ENCODE results near the gene DLL4. TPM values are rescaled to one million over a fixed set of nuclear protein-coding genes. Genes with fewer than 3 reads are reported as not detected.

Gene DLL4
- total and polyA plus RNA-seq, 10 donors = 1.2 to 26.3 (median 10.2) TPM

- intact Hi-C loops (cut with DNase I; ENCODE audit: low total_unique reads) = no loop called here
- TF ChIP-seq CTCF (IDR thresholded peaks at IDR 0.05 in 8 of 11, conservative IDR thresholded peaks at IDR 0.05 in 3 of 11) (no peak), POLR2A (IDR thresholded peaks at IDR 0.05) (no peak), POLR2AphosphoS5 (IDR thresholded peaks at IDR 0.05) (no peak)
- Histone ChIP-seq H3K4me3 (peak overlapping the region; percentile 47 to 87 (median 58)), H3K36me3 (peaks cover 0 to 5% (median 0%) of the 10 kb centered on the region in 6 donors), H3K27me3 (replicated peaks in 1 of 7) (peaks cover 0 to 78% (median 61%) of the 10 kb centered on the region in 7 donors), H3K4me1 (peaks cover 58 to 96% (median 85%) of the 10 kb centered on the region in 6 donors), H3K27ac (peak overlapping the region in 6 of 8 donors; percentile 27 to 74 (median 58)), H3K9me3 (no peaks in the 10 kb centered on the region)
- DNase-seq = peak; percentile 82
- 2% methylated on average over 43 to 56 of the region's 56 CpGs for WGBS, 5 donors
These were observed 705 bp downstream of the DLL4 start for GRCh38 chr15:40929660-40930429.

- peaks cover 56 to 100% (median 84%) of the 10 kb centered on the region in 6 donors for H3K4me1 ChIP-seq
- H3K36me3 ChIP-seq = peaks cover 0 to 13% (median 0%) of the 10 kb centered on the region in 6 donors
- WGBS, 5 donors = 1 to 3% (median 2%) methylated on average over 32 to 46 of the region's 46 CpGs
- intact Hi-C loops (cut with DNase I; ENCODE audit: low total_unique reads) = no loop called here
- H3K27ac ChIP-seq = peak overlapping the region in 5 of 8 donors; percentile 44 to 74 (median 61)
- H3K27me3 ChIP-seq (replicated peaks in 1 of 7) = peaks cover 0 to 70% (median 56%) of the 10 kb centered on the region in 7 donors
- TF ChIP-seq CTCF (IDR thresholded peaks at IDR 0.05 in 8 of 11, conservative IDR thresholded peaks at IDR 0.05 in 3 of 11) (peak in 9 of 11 experiments; percentile 18 to 55 (median 44)), POLR2AphosphoS5 (IDR thresholded peaks at IDR 0.05) (peak; percentile 62 to 71 (median 67)), POLR2A (IDR thresholded peaks at IDR 0.05) (no peak)
- H3K9me3 ChIP-seq = no peaks in the 10 kb centered on the region
- peak; percentile 77 for DNase-seq
- H3K4me3 ChIP-seq = peak overlapping the region; percentile 47 to 87 (median 58)
These were observed 1.5 kb downstream of the DLL4 start for GRCh38 chr15:40930430-40931299.

- TF ChIP-seq POLR2AphosphoS5 (IDR thresholded peaks at IDR 0.05) = no peak
- no peak for TF ChIP-seq POLR2A (IDR thresholded peaks at IDR 0.05)
- no peak for TF ChIP-seq CTCF (IDR thresholded peaks at IDR 0.05 in 8 of 11, conservative IDR thresholded peaks at IDR 0.05 in 3 of 11)
- intact Hi-C loops (cut with DNase I; ENCODE audit: low total_unique reads) = no loop called here
- Histone ChIP-seq H3K36me3 (peaks cover 0 to 22% (median 2%) of the 10 kb centered on the region in 6 donors), H3K4me3 (peak overlapping the region; percentile 47 to 87 (median 58)), H3K27me3 (replicated peaks in 1 of 7) (peaks cover 0 to 61% (median 47%) of the 10 kb centered on the region in 7 donors), H3K9me3 (no peaks in the 10 kb centered on the region), H3K4me1 (peaks cover 47 to 97% (median 77%) of the 10 kb centered on the region in 6 donors), H3K27ac (peak overlapping the region in 5 of 8 donors; percentile 44 to 74 (median 61))
- WGBS, 5 donors = 67 to 88% (median 80%) methylated on average over 11 to 16 of the region's 16 CpGs
- DNase-seq = peak; percentile 62
These were observed 2.4 kb downstream of the DLL4 start for GRCh38 chr15:40931300-40932142.

All from spleen (tissue), 11 donors.